GM10847 (cell line): Measurements from ENCODE around the gene SRC.

ENCODE experiments used
- POLR2A ChIP-seq: IDR thresholded peaks from 2 replicates; pipeline ENCODE4 v1.6.1; 2011; ENCODE audit not compliant: insufficient read length; ENCODE audit errors: extremely low read depth

The SRC gene

GRCh38 chr20:37396416-37397075 lies 50.6 kb downstream of the SRC start:
- no peak for TF ChIP-seq POLR2A

DNA sequence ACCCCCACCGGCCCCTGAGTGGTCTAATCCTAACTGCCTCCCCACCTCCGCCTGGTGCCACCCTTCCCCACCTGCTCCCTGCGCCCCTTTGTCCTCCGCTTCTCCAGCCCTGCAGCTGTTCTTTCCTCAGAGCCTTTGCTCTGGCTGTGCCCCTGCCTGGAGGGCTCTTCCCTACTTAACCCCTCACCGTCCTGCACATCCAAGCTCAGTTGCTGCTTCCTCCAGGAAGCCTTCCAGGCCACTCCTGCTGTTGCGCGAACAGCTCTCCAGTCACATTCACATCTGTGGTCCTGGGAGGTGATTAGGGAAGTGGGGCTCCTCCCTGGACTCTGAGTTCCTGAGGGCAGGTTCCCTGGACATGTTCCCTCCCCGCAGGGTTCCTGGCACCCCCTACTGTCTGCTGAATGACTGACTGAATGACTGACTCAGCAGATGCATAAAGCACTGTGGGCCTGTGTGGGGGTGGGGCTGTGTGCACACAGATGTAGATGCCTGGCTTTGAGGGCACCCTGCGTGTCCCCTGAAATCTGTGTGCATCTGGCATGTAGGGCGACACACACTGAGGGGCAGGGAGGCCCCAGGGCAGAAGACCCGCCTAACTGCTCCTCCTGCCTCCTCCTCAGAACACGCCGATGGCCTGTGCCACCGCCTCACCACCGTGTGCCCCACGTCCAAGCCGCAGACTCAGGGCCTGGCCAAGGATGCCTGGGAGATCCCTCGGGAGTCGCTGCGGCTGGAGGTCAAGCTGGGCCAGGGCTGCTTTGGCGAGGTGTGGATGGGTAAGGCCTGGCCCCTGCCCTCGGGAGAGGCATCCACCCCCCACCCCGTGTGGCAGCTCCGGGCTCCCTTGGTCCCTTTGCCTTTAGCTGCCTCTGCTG lies 51.4 kb downstream of the SRC start:
- no peak for TF ChIP-seq POLR2A

- no peak for TF ChIP-seq POLR2A
Measured at GRCh38 chr20:37397954-37398749, 52.2 kb downstream of the SRC start.

DNA sequence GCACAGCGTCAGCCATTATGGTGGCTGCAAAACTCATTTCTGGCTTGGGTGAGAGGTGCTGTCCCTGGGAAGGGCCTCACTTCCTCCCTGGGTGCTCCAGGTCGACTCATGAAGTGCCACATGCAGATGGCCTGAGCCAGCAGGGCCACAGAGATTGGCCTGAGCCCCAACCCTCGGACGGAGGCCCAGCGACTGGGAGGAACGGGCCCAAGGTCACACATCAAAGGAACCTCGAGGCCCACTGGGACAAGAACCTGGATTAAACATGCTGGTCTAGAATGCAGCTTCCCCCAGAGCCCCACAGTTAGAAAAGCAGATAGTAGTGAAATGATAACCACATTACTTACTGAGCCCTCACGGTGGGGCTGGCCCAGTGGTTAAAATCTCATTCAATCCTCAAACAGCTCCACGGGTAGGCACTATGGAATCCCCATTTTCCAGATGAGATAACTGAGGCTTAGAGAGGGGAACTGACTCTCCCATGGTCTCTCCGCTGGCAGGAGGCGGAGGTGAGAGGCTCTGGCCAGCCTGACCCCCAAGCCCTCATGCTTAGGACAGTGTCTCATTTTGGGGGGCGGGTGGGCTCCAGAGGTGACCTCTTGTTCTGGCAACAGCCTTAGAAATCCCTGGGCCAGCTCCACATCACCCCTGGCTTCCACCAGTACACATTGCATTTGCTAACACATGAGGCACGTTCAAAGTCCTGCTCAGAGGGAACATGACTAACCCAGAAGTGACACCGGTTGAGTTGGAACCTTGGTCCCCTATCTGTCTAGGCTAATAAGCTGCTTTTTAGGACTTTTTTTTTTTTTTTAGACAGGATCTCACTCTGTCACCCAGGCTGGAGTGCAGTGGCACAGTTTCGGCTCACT lies 53.0 kb downstream of the SRC start:
- no peak for TF ChIP-seq POLR2A

GRCh38 chr20:37401282-37401929 lies 55.5 kb downstream of the SRC start:
- TF ChIP-seq POLR2A: no peak

- no peak for TF ChIP-seq POLR2A
Measured at GRCh38 chr20:37401930-37402675, 56.2 kb downstream of the SRC start.

DNA sequence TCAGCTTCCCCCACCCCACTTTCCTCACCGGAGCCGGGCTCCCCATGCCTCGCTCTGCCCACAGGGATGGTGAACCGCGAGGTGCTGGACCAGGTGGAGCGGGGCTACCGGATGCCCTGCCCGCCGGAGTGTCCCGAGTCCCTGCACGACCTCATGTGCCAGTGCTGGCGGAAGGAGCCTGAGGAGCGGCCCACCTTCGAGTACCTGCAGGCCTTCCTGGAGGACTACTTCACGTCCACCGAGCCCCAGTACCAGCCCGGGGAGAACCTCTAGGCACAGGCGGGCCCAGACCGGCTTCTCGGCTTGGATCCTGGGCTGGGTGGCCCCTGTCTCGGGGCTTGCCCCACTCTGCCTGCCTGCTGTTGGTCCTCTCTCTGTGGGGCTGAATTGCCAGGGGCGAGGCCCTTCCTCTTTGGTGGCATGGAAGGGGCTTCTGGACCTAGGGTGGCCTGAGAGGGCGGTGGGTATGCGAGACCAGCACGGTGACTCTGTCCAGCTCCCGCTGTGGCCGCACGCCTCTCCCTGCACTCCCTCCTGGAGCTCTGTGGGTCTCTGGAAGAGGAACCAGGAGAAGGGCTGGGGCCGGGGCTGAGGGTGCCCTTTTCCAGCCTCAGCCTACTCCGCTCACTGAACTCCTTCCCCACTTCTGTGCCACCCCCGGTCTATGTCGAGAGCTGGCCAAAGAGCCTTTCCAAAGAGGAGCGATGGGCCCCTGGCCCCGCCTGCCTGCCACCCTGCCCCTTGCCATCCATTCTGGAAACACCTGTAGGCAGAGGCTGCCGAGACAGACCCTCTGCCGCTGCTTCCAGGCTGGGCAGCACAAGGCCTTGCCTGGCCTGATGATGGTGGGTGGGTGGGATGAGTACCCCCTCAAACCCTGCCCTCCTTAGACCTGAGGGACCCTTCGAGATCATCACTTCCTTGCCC lies 57.4 kb downstream of the SRC start:
- no peak for TF ChIP-seq POLR2A

DNA sequence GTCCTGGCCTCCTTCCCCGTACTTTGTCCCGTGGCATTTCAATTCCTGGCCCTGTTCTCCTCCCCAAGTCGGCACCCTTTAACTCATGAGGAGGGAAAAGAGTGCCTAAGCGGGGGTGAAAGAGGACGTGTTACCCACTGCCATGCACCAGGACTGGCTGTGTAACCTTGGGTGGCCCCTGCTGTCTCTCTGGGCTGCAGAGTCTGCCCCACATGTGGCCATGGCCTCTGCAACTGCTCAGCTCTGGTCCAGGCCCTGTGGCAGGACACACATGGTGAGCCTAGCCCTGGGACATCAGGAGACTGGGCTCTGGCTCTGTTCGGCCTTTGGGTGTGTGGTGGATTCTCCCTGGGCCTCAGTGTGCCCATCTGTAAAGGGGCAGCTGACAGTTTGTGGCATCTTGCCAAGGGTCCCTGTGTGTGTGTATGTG lies 58.5 kb downstream of the SRC start:
- TF ChIP-seq POLR2A: no peak

GRCh38 chr20:37405351-37405897 lies 59.5 kb downstream of the SRC start:
- no peak for TF ChIP-seq POLR2A

GRCh38 chr20:37406010-37406998 lies 60.4 kb downstream of the SRC start:
- TF ChIP-seq POLR2A: no peak

DNA sequence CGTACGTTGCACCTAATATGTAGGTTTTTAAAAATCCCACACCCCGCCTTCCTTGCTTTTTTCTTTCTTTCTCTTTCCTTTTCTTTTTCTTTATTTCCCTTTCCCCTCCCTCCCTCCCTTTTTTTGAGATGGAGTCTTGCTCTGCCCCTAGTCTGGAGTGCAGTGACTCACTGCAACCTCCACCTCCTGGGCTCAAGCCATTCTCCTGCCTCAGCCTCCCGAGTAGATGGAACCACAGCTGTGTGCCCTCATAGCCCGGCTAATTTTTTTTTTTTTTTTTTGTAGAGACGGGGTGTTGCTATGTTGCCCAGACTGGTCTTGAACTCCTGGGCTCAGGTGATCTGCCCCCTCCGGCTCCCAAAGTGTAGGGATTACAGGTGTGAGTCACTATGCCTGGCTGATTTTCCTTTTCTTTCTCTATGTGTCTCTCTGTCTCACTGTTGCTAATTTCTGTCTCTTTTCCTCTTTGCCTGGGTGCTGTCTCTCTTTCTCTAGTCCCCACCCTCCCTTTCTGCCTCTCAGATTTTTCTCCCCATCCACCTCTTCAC lies 61.2 kb downstream of the SRC start:
- TF ChIP-seq POLR2A: no peak
